ENCODE data around the gene TBC1D1. TPM values are rescaled to one million over a fixed set of nuclear protein-coding genes. Genes with fewer than 3 reads are reported as not detected.

Gene TBC1D1
- total RNA-seq, 1 experiment from 2014 or later: 106 TPM

DNA sequence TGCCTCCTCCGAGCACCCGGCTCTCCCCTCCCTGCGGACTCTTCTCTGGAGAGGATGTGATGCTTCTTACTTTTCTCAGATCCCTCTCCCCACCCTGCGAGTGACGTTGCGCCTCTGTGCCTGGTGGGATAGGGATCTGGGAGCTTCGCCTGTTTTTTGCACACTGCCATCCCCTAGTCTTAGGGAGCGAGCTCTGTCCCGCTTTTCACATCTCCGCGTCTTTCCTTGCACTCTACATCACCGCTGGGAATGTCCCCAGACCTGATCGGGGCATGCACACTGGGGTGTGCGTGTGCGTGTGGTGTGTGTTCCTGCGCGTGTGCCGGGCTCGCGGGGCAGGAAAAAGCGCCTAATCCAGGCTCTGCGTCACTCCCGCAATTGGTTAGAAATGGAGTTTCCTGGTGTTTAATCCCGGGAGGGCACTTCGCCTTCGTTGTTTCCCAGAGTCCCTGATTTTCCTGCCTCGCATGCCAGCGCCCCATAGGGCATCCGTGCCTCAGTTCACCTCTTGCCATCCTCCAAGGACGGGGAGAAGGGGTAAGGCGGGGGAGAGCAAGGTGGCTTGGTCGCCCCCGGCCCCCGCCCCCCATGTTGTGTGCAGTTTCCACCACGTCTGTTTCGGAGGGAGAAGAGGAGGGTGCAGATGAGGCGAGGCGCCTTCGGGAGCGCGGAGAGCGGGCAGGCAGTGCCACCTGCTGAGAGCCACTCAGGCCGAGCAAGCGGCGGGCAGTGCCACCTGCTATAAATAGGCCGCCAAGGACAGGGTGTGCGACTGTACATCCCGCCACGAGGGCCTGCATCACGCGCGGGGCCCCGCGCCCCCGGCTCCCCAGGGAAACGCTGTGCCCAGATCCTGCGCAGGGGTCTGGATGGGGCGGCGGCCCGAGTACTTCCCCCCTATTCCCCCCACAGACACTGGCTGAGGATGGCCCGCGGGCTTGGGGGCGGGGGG, 759 bp upstream of the TBC1D1 start:
- no peaks in the 10 kb centered on the region for H3F3A ChIP-seq (ENCODE audit: insufficient read depth, low read depth)
- no peaks in the 10 kb centered on the region; the same call in 1 of the 2 replicates for H3K79me2 ChIP-seq (ENCODE audit: low read depth)
- peak in 1 of 2 experiments; percentile 47 for DNase-seq

DNA sequence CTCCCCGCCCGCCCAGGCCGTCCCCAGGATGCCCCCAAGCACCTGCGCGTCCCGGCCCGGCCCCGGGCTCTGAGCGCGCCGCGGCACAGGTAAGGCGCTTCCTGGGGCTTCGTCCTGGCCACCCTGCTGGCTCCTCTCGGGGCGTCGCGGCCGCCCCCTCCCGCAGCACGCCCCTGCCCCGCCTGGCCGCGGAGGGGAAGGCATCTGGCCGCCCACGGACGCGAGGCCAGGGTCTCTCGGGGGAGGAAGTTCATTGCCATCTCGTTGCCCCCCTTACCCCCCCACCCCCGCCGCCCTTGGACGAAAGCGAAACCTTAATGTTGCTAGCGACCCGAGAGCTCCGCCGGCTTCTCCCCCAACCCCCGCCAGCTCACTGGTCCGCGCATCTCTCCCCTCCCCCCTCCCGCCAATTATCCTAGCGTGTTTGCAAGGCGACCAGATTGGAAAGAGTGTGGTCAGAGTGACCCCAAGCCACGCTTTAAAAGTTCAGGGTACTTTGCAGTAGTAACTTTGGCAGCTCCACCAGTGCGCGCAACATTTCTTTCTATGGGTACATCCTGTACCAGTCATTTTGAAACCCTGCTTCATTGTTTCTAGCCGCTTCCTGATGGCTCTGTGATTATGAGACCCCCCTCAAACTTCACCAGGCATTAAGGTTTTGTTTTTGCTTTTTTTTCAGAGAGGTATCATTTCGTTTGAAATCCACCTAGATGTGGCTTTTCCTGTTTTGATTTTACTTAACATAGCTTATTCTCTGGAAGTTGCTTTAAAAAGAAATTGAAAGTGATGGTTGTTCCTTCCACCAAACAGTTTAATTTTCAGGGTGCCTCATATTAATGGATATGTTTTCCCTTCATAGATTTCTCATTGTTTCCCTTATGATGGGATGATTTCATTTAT, 626 bp downstream of the TBC1D1 start:
- Histone ChIP-seq H3K79me2 (ENCODE audit: low read depth) (no peaks in the 10 kb centered on the region; the same call in 1 of the 2 replicates), H4K20me1 (ENCODE audit: insufficient read depth) (no peaks in the 10 kb centered on the region), H3K36me3 (ENCODE audit: low read depth) (0 out of 2 replicates have a peak, but pooled peaks cover 3% of the 10 kb centered on the region), H3F3A (ENCODE audit: insufficient read depth, low read depth) (no peaks in the 10 kb centered on the region), H3K27ac (no peak overlapping the region), H3K27me3 (ENCODE audit: insufficient read depth, low read depth) (no peaks in the 10 kb centered on the region), H3K4me1 (replicated peaks; ENCODE audit: insufficient read depth) (no peaks in the 10 kb centered on the region; the same call in 1 of the 2 replicates), H3K9me2 (ENCODE audit: insufficient read depth) (no peaks in the 10 kb centered on the region), H2AFZ (peak overlapping the region; percentile 85), H3K4me2 (peak overlapping the region; percentile 71), H3K9me3 (ENCODE audit: insufficient read depth, low read depth) (no peaks in the 10 kb centered on the region), H3K4me3 (peak overlapping the region; percentile 64)
- peak in 1 of 2 experiments; percentile 49 for DNase-seq
- ChIA-PET POLR2A (ENCODE audit: unreplicated experiment) (interaction anchor here (0.5 to 0.6 kb wide), 3 partner anchors 61 to 450 kb away, joined by 4 to 5 read pairs (median 4); no protein-coding TSS in a partner anchor), CTCF (interaction anchor here (0.6 to 0.7 kb wide), 3 partner anchors 22 to 146 kb away, joined by 3 to 9 read pairs (median 4); no protein-coding TSS in a partner anchor)
- no TSS peak for BruUV-seq (replicated peaks)
- TF ChIP-seq EZH2 (IDR thresholded peaks at IDR 0.05; ENCODE audit: low read depth): no peak
- TF ChIP-seq, protein P1, sequence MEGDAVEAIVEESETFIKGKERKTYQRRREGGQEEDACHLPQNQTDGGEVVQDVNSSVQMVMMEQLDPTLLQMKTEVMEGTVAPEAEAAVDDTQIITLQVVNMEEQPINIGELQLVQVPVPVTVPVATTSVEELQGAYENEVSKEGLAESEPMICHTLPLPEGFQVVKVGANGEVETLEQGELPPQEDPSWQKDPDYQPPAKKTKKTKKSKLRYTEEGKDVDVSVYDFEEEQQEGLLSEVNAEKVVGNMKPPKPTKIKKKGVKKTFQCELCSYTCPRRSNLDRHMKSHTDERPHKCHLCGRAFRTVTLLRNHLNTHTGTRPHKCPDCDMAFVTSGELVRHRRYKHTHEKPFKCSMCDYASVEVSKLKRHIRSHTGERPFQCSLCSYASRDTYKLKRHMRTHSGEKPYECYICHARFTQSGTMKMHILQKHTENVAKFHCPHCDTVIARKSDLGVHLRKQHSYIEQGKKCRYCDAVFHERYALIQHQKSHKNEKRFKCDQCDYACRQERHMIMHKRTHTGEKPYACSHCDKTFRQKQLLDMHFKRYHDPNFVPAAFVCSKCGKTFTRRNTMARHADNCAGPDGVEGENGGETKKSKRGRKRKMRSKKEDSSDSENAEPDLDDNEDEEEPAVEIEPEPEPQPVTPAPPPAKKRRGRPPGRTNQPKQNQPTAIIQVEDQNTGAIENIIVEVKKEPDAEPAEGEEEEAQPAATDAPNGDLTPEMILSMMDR (conservative IDR thresholded peaks at IDR 0.05): no peak
- intact Hi-C loops (cut with micrococcal nuclease; ENCODE audit: unreplicated experiment): loop anchor here (2.0 to 5.0 kb wide), 2 partner anchors 64 to 89 kb away; partner anchors contain the start of gene PGM2

More for the DNA sequence above, 759 bp upstream of the TBC1D1 start:
- BruUV-seq (replicated peaks): no TSS peak
- 0 out of 2 replicates have a peak, but pooled peaks cover 3% of the 10 kb centered on the region for H3K36me3 ChIP-seq (ENCODE audit: low read depth)
- no peak overlapping the region for H3K27ac ChIP-seq
- intact Hi-C loops (cut with micrococcal nuclease; ENCODE audit: unreplicated experiment): loop anchor here (2.0 to 5.0 kb wide), 2 partner anchors 63 to 87 kb away; partner anchors contain the start of gene PGM2
- H3K9me2 ChIP-seq (ENCODE audit: insufficient read depth): 0 out of 2 replicates have a peak, but pooled peaks cover 1% of the 10 kb centered on the region
- no peaks in the 10 kb centered on the region; the same call in 1 of the 2 replicates for H3K4me1 ChIP-seq (replicated peaks; ENCODE audit: insufficient read depth)
- no peaks in the 10 kb centered on the region for H3K27me3 ChIP-seq (ENCODE audit: insufficient read depth, low read depth)
- TF ChIP-seq, protein P1 (conservative IDR thresholded peaks at IDR 0.05): no peak
- no peak for TF ChIP-seq EZH2 (IDR thresholded peaks at IDR 0.05; ENCODE audit: low read depth)
- peak overlapping the region; percentile 85 for H2AFZ ChIP-seq
- peak overlapping the region; percentile 71 for H3K4me2 ChIP-seq
- peak overlapping the region; percentile 64 for H3K4me3 ChIP-seq
- ChIA-PET POLR2A (ENCODE audit: unreplicated experiment) (no interaction called here), CTCF (no interaction called here)
- no peaks in the 10 kb centered on the region for H4K20me1 ChIP-seq (ENCODE audit: insufficient read depth)
- H3K9me3 ChIP-seq (ENCODE audit: insufficient read depth, low read depth): no peaks in the 10 kb centered on the region

All from PC-9 (cell line).